GM19025 (cell line): ENCODE results near the gene HOXD13.

Source experiments
- ATAC-seq: cut with Tn5 transposase; IDR thresholded peaks from one replicate; pipeline ENCODE4 v1.9.1; 2021; ENCODE audit warnings: mild to moderate bottlenecking, low read depth, moderate library complexity; ENCODE audit not compliant: unreplicated experiment

Gene HOXD13

DNA sequence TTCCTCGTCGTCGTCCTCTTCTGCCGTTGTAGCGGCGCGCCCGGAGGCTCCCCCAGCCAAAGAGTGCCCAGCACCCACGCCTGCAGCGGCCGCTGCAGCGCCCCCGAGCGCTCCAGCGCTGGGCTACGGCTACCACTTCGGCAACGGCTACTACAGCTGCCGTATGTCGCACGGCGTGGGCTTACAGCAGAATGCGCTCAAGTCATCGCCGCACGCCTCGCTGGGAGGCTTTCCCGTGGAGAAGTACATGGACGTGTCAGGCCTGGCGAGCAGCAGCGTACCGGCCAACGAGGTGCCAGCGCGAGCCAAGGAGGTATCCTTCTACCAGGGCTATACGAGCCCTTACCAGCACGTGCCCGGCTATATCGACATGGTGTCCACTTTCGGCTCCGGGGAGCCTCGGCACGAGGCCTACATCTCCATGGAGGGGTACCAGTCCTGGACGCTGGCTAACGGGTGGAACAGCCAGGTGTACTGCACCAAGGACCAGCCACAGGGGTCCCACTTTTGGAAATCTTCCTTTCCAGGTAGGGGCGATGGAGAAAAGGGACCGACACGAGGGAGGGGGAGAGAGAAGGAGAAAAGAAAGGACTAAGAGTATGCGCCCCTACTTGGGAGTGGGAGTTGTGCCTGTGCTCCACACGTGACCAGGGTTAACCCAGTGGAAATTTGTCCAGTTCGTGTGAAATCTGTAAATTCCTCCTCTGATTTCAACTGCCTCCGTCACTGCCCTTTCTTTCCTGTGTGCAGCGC lies 800 bp downstream of the HOXD13 start:
- ATAC-seq, result no peak

DNA sequence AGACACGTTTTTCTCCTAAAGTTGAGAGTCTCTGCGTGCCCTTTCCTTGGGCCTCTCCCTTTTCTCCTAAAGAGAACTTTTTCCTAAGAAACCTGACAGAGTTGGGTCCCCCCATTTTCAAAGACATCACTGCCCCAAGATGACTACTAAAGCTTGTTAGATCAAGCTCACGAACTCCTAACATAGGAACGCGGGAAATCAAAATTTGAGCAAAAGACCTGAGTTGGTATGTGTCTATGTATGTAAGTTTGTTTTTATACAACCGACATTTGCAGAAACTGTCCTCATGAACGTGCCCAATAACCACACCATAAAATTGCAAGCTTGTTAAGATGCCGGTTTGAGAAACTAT lies 1.4 kb downstream of the HOXD13 start:
- ATAC-seq, result no peak

DNA sequence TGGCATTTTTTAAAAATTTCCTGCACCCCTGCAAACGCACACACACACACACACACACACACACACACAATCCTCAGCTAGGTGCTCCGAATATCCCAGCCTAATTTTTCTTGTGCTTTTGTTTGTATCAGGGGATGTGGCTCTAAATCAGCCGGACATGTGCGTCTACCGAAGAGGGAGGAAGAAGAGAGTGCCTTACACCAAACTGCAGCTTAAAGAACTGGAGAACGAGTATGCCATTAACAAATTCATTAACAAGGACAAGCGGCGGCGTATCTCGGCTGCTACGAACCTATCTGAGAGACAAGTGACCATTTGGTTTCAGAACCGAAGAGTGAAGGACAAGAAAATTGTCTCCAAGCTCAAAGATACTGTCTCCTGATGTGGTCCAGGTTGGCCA lies 1.8 kb downstream of the HOXD13 start:
- ATAC-seq, result no peak

DNA sequence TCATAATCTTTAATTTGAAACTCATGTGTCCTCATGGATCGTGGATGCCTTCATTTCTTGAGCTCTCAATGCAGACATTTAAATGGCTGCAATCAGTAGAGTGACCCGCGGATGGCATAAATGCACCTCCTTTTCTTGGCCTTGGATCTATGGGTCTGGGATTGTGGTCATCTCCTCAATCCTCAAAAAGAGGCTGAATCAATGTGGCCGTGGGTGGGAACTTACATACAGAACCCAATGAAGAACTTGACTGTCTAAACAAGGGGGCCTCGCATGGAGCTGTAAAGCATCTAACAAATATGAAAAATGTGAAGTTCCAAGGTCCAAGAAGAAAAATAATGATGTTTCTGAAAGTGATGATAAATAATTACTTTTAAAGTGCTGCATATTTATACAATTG lies 2.9 kb downstream of the HOXD13 start:
- no peak for ATAC-seq

DNA sequence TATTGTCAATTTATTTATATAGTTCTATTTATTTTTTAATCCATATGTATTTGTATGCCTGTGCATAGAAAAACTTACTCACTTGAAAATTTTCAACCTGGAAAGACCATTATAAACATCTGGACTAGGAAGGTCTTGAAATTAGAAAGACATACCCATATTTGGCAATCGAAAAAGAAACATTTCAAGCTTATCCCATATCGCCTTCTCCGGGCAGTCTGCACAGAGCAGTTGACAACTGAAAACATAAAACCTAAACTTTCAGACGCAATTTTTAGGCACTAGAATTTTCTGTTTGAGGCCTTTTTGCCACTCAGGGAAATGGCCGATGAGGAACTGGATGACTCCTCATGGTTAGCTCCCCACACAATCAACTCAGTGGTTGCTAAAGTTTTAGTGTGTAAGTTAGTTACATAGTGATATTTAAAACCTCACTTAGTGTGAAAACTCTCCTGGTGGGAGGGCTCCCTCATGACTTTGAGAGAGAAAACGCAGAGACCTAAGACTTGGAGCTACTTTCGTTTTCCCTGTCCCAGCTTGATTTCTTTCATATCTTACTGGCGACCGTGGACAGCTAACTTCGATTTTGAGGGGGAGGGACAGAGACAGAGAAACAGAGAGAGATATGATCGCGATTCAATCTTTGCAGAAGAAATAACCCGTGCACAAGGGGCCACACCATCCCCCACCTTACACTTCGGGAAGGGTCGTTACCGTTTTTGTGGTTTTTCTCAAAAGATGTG lies 3.9 kb downstream of the HOXD13 start:
- no peak for ATAC-seq

DNA sequence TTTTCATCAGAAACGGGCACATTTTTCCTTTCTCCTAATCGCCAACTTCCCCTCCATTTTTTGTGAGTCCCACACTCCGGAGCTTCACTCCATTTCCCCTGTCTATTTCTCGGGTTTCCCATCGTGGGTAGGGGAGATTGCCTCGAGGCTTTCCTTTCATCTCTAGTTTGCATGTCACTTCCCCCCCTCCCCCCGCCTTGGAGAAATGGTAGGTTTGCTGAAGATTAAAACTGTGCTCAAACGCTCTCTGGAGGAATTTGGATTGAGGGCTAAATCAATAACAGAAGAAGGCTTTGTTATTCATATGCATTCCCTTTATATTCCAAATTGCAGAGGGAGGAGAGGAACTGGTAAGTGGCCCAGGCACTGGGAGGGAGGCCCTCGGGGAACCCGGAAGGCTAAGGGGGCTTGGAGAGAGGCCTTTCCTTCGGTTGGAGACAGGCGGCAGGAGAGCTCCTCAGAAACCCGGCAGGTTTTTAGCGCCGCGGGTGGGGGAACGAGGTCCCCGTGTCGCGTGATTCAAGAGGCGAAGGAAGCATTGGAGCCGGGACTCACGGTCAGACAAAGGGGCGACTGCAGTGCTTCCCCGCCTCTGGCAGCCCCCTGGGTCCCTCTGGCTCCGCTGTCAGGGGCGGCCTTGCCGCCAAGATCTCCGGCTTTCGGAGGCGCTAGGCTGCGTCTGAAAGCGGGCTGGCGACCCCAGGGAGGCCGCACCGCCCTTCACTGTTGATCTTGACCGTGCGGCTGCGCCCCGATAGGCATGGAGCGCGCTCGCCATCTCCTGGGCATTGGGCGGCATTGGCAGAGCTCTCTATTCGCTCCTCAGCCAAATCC lies 4.7 kb downstream of the HOXD13 start:
- peak; percentile 87 for ATAC-seq

DNA sequence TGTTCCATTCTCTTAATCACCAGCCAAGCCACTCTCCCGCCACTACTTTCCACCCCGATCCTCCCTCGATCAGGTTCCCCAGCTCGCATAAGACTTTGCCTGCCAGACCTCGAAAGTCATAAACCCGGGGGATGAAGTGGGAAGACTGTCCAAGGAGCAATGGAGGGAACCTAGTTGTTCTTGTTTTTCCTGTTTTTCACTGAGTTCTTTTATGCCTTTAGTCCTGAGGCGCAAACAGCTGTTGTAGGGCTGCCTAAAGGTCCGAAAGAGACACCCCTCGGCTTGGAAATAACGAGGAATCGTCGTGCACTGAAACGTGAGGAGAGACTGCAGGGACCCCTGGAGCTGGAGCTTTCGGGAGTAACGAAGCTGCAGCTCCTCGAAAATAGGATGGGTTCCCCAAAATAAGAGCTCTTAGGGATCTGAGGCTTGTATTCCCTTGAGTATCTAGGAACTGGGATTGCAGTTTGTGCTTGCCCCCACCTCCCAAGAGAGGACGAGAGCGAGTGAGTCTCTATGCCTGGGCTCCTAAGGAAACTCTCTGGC lies 5.4 kb downstream of the HOXD13 start:
- ATAC-seq, result no peak

DNA sequence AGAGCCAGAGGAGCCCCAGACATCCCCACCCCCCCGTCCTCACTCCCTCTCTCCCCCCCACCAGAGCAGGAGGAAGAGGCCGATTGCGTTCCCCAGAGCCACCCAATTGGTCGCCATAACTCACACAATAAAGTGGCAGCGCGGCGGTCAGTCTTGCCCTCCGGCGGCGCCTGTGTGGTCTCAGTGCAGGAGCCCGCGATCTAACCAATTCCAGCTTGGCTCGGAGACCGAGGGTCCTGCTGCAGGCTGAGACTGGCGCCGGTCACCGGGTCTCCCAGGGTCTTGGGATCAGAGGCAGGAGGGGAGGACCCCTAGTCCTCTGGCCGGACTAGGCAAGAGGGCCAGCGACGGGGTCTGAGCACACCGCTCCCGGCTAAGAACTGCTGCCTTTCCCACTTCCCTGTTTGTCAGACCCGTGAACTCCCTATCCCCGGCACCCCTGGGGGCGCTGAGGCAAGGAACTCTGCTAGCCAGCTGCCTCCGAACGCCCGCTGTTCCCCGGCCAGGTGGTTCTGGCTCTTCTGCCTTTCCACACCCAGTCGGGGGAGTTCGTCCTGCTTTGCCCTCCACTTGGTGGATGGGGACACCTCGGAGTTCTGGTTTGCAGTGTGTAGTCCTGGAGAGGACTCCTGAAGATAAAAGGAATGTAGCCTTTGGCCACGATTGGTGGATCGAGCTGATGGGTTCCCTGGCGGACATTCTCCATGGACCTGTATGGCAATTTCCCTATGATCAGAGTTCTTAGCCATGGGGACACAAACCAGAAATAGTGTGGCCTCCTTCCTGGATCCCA lies 6.0 kb downstream of the HOXD13 start:
- no peak for ATAC-seq

DNA sequence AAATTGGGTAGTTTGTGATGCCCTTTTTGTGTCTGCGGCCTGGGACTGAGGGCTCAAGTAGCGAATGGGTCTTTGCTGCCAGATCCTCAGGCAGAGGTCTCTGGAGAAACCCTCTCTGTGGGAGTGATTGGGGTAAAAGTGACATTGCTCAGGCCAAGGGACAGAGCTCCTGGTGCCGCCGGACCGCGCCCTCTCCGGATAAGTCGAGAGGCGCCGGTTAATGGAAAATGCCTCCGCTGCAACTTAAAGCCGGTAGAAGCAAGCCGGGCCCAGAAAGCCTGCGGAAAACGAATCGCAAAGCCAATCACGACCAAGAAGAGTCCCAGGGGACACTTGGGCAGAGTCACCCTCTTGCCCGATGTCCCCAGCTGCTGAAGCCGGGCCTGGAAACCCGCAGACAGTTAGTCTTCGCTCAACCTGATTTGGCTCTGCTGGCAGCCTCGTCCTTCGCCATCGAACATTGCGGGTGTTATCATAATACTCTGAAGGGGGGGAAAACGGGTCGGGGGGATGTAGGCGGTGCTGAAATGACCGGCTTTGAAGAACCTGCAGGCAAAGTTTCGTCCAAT lies 6.7 kb downstream of the HOXD13 start:
- ATAC-seq, result no peak

DNA sequence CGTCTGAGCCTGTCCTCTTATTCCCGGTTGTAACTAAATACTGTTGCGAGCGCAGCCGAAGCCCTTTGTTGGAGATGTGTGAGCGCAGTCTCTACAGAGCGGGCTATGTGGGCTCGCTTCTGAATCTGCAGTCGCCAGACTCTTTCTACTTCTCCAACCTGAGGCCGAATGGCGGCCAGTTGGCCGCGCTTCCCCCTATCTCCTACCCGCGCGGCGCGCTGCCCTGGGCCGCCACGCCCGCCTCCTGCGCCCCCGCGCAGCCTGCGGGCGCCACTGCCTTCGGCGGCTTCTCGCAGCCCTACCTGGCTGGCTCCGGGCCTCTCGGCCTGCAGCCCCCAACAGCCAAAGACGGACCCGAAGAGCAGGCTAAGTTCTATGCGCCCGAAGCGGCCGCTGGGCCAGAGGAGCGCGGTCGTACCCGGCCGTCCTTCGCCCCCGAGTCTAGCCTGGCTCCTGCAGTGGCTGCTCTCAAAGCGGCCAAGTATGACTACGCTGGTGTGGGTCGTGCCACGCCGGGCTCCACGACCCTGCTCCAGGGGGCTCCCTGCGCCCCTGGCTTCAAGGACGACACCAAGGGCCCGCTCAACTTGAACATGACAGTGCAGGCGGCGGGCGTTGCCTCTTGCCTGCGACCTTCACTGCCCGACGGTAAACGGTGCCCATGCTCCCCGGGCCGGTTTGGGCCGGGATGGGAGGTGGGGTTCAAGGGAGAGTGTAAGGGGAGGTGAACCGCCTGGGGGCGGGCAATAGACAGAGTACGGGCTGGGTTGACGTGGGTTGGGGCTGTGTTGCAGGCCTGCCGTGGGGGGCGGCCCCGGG lies 7.4 kb downstream of the HOXD13 start, which contains the start of gene HOXD12:
Gene HOXD12 (plus strand): TSS at position 68 of the 819 bp plus-strand sequence. CDS start 7 bp downstream, at position 75.
- ATAC-seq, result no peak

DNA sequence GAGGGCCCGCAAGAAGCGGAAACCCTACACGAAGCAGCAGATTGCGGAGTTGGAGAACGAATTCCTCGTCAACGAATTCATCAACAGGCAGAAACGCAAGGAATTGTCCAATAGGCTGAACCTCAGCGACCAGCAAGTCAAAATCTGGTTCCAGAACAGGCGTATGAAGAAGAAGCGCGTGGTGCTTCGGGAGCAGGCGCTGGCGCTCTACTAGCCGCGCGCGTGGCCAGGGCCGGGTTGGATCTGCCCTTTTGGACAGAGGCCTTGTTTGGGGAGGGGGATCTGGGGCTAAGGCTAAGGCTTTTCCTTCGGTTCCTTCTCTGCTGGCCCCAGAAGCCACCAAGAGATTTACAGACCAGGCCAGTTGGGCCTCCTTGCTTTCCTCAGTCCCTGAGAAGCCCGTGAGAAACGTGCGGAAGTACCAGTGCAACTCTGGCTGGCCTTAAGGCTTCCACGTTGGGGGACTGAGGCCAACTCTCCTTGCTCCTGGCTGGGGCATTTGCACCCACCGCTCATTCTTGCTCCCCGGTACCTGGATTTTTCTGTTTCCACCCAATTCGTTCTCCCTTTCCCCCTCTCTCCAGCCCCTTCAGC lies 8.1 kb downstream of the HOXD13 start:
- no peak for ATAC-seq

DNA sequence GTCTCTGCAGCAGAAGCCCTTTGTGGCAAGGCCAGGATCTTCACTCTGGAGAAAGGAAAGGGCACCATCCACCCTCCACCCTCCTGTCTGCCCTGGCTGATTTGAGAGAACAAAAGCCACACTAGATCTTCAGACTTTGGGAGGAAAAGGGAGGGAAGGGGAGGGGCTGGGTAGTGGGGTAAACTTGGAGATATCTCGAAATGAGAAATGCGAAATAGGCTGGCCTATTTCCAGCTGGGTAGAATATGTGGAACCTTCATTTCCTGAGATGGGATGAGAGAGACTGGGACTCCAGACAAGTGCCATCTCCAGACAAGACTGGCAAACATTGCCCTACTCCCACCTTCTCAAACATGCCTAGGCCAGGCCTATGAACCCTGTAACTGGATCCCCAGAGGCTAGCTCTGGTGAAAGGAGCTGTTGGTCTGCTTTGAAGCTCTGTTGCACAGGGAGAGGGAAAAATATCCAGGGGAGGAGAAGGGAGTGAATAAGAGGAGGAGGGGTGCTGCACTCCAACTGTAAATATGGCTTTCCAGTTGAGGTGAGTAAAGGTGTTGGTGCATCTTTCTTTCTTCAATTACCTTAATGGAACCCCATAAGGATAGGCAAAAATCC lies 8.8 kb downstream of the HOXD13 start:
- ATAC-seq, result no peak

DNA sequence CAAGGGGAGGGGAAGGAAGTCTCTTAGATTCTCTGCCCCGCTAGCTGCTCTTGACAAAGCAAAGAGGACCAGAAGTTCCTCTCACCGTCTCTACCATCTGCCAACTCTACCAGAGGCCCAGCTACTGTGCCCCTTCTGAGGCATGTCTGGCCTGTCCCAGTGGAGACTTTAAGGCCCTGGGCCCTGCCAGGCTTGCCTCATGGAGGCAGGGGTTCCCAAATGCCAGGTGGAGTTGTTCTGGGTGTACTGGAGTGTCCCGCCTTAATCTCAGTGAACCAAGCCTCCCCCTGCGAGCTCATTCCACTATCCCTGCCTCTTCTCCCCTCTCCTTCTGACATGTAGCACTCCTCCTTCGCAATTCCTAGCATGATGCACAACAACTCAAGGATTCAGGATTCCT lies 9.3 kb downstream of the HOXD13 start:
- ATAC-seq, result no peak

DNA sequence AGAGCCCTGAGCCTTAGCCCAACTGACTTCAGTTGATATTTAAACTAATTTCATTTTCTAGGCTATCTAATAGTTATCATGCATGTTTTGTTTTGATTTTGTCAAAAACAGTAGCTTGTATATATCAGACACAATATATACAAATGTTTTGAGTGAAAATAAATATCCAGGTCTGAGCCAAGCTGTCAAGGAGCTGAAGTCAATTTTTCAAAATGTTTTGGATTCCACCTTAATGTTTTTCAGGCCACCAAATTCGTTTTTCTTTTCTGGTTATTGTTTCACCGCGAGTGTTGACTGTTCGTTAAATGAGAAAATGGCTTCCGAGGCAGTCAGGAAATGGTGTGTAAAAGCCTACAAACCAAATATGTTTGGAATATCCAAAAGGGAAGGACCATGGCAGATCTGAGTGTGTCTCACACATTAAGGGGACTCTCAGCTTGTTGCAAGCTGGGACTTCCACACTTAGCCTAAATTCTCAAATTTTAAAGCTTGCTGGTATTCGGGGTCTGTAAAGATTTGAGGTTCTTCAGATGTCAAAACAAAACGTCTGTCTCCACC lies 9.9 kb downstream of the HOXD13 start:
- no peak for ATAC-seq

DNA sequence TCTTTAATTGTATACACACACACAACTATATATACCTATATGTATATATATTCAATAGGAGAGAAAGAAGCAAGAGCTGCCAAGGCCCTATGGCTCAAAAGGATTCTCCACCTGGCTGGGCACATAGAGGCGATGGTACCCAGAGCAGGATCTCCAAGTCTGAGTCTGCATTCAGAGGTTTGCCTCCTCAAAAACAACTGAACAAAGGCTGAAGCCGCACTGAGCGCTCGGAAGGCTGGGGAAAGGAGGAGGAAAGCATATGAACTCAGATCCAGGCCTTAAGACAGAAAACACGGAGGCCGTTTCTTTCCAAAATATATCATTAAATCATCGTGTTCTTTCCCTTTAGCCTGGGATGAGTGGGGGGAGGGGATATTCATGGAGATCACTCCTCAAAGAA lies 10.7 kb downstream of the HOXD13 start:
- no peak for ATAC-seq

DNA sequence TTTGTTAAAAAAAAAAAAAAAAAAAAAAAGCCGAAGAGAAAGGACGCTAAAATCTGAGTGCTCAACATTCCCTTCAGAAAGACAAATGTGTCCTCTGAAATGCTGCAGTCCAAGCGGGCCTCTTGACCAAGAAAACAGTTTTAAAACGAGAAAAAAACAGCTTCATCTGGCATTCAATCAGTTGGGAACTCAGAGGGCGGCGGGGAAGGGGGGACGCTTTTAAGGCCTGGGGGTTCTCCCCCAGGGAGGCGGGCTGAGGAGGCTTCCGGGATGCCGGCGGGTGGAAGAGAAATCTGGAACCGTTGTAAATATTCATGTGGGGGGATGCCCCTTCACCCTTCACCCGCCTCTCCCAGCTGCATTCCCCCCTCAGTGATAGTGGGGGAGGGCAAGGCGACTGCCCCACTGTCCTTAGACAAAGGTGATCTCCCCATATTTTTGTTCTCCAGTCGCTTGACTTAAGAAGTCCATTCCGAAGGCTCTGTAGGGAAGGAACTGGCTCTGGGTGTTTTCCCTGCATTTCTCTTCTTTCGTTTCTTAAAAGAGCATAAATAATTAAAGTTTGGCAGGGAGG lies 11.3 kb downstream of the HOXD13 start:
- no peak for ATAC-seq

DNA sequence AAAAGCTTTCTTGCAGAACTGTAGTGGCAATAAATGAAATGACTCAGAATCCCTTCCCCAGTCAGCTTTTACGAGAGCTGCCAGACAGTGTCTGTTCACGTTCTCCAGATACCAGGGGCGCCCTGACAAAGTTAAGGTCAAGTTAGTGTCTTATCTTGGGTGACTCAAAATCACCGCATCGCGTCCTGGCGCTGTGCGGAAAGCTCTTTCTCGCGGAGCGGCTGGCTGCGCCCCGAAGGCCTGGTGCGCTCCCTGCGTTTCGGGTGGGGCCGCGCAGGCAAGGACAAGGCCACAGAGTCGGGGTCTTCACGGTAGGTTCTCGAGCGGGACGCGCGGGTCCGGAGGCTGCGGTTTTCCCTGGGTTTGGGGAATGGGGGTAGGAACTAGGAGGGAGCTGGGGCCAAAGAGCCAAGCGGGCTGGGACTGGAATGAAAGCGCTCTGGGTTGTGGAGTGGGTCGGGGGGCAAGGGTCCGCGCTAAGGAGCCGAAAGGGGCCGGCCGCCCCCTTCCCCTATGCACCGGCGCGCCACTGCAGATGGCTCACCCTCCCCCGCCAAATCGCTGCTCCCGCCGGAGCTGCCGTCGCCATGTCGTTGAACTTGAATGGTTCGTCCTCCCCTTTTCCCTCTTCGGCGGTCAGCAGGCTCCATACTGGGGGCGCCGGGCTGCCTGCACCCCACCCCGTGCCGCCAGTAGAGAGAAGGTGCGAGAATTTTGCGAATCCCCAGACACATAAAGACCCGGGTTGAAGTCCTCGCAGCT lies 12.0 kb downstream of the HOXD13 start:
- ATAC-seq, result no peak
